GM12875 (cell line): ENCODE measurements around the gene PHYH.
"Not testable (repeated sequence)": the region's sequence is repeated elsewhere in the genome, so short reads cannot be mapped to it uniquely, and the experiment has no call there.

Source experiments
- H3K4me3 ChIP-seq: one replicate; pipeline ENCODE4 v1.5.1; 2011; ENCODE audit warnings: low read depth, low read length, control low read depth
- CTCF ChIP-seq: IDR thresholded peaks from 2 replicates; pipeline ENCODE4 v1.5.1; 2011; ENCODE audit warnings: low read depth, mild to moderate bottlenecking, control low read depth, inconsistent platforms, low read length, moderate library complexity, borderline replicate concordance; ENCODE audit not compliant: insufficient read depth

The PHYH gene

GRCh38 chr10:13334556-13334955, 34.7 kb upstream of the PHYH start:
- TF ChIP-seq CTCF = no peak
- H3K4me3 ChIP-seq = no peak overlapping the region

GRCh38 chr10:13331646-13332045, 31.8 kb upstream of the PHYH start:
- no peak for TF ChIP-seq CTCF
- no peak overlapping the region for H3K4me3 ChIP-seq

- H3K4me3 ChIP-seq = not testable (repeated sequence)
Observed at GRCh38 chr10:13330980-13331379, 31.1 kb upstream of the PHYH start.

- no peak for TF ChIP-seq CTCF
- no peak overlapping the region for H3K4me3 ChIP-seq
Observed at GRCh38 chr10:13329565-13329964, 29.7 kb upstream of the PHYH start.

GRCh38 chr10:13328613-13329012, 28.7 kb upstream of the PHYH start:
- no peak overlapping the region for H3K4me3 ChIP-seq
- no peak for TF ChIP-seq CTCF

- TF ChIP-seq CTCF = no peak
- H3K4me3 ChIP-seq = no peak overlapping the region
Observed at GRCh38 chr10:13328126-13328525, 28.3 kb upstream of the PHYH start.

- H3K4me3 ChIP-seq = no peak overlapping the region
- TF ChIP-seq CTCF = no peak
Observed at GRCh38 chr10:13327534-13327933, 27.7 kb upstream of the PHYH start.

GRCh38 chr10:13322615-13323148, 22.8 kb upstream of the PHYH start:
- no peak overlapping the region for H3K4me3 ChIP-seq
- TF ChIP-seq CTCF = no peak
